H1 (cell line): Measurements from ENCODE around the gene ENDOD1. TPM values are rescaled to one million over a fixed set of nuclear protein-coding genes. Genes with fewer than 3 reads are reported as not detected.

ENCODE experiments used
- RAD21 ChIP-seq, 2 experiments: IDR thresholded peaks in 1 of 2; conservative IDR thresholded peaks in 1 of 2; 2 replicates each; pipeline ENCODE4 v1.6.1; 2011; ENCODE audit warnings: low read depth in 2 of 2, low read length in 2 of 2, improper control_type of control experiment in 1 of 2, inconsistent platforms in 1 of 2, mild to moderate bottlenecking in 1 of 2, moderate library complexity in 1 of 2
- SUZ12 ChIP-seq: fragments of 200-600 bp; sonication (generic); IDR thresholded peaks from 2 replicates; pipeline ENCODE4 v1.6.1; 2012; ENCODE audit warnings: mild to moderate bottlenecking, inconsistent platforms, low read length, moderate library complexity, mixed read lengths
- TCF12 ChIP-seq: IDR thresholded peaks from 2 replicates; pipeline ENCODE4 v1.6.1; 2011; ENCODE audit warnings: low read depth, mild to moderate bottlenecking, low read length
- polyA plus RNA-seq, 7 experiments: library from polyadenylated mRNA; depleted of rRNA in 3 of 7; stranded (reverse) in 5 of 7; unstranded in 2 of 7; fragments of >200 nt in 5 of 7; fragments of 200-250 nt in 2 of 7; gene quantifications; 1 replicate in 5 of 7; 2 replicates in 1 of 7; 4 replicates in 1 of 7; pipeline versions ENCODE4 v1.2.1 to v1.2.3, GENCODE V29; 2011 to 2013; ENCODE audit warnings: missing spikeins in 2 of 7, mixed read lengths in 2 of 7
- total RNA-seq: library from RNA; stranded (reverse); fragmentation: NEBNext Ultra II Directional; extraction: Animal tissue kit (Norgen Biotek cat#: 25700); gene quantifications from 2 replicates; pipeline ENCODE4 v1.2.1, GENCODE V29; 2021

ENDOD1 gene
- total and polyA plus RNA-seq, 2 of the 8 experiments (the other 6 are each of a cell fraction or from before 2014, with no cell fraction given) = 1.2 to 2.5 TPM

DNA sequence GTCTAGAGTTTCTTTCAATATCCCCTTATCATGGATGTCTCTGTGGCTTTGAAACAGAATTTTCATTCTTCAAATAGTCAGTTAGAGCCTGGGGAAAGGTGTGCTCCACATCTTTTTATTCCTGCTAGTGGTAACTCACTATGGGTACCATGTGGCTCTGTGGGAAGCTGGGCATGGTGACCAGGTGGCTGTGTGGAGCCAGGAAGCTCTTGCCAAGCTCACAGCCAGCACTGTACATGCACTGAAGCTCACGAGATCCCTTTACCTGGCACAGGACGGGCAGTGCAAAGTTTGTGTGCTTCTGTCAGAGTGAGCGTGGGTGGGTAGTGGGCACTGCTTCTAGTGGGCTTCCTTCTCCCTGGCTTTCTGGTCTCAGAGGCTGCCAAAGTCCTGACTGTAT lies 46.7 kb upstream of the ENDOD1 start (continued):
- TF ChIP-seq RAD21 (IDR thresholded peaks at IDR 0.05 in 1 of 2, conservative IDR thresholded peaks at IDR 0.05 in 1 of 2; ENCODE audit: low read depth in 2 of 2, low read length in 2 of 2) = no peak
- no peak for TF ChIP-seq SUZ12
- no peak for TF ChIP-seq TCF12
